HG03039 (cell line): ENCODE measurements around the gene NAGS.
"Not testable (repeated sequence)": the region's sequence is repeated elsewhere in the genome, so short reads cannot be mapped to it uniquely, and the experiment has no call there.

Experiments used
- ATAC-seq: cut with Tn5 transposase; IDR thresholded peaks from one replicate; pipeline ENCODE4 v1.9.1; 2021; ENCODE audit warnings: mild to moderate bottlenecking, moderate library complexity; ENCODE audit not compliant: unreplicated experiment

Gene NAGS

DNA sequence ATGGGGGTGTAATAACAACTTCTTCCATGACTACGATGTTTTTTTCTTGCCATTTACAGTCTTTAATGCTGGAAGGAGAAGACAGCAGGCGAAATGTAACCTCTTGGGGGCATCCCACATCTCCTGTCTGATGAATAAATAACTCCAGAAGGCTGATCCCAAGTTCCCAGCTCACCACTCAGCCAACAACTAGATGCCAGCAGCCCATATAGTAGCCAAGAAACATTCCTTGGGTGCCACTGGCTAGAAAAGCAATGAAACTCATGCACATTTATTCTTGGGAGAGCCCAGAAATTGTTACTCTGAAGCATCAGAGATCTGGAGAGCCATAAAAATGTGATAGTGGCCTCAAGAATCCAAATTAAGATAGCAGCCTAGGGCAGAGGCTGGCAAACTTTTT, 33.0 kb downstream of the NAGS start:
- no peak for ATAC-seq

DNA sequence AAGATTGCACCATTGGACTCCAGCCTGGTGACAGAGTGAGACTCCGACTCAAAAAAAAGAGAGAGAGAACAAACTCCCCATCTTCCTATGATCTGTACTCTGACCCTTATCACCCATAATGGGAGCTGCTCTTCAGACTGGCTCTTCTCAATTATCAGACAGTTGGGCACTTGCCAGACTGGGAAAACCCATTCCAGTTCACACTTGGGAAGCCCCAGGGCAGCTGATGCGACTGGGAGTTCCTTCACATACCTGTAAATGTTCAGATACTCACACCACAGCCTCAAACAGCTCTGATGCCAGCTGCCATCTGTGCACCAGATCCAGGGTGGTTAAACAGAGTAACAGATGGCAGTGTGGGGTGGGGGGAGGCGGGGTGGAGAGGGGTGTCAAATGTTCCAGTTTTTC, 34.2 kb downstream of the NAGS start:
- ATAC-seq, result no peak

DNA sequence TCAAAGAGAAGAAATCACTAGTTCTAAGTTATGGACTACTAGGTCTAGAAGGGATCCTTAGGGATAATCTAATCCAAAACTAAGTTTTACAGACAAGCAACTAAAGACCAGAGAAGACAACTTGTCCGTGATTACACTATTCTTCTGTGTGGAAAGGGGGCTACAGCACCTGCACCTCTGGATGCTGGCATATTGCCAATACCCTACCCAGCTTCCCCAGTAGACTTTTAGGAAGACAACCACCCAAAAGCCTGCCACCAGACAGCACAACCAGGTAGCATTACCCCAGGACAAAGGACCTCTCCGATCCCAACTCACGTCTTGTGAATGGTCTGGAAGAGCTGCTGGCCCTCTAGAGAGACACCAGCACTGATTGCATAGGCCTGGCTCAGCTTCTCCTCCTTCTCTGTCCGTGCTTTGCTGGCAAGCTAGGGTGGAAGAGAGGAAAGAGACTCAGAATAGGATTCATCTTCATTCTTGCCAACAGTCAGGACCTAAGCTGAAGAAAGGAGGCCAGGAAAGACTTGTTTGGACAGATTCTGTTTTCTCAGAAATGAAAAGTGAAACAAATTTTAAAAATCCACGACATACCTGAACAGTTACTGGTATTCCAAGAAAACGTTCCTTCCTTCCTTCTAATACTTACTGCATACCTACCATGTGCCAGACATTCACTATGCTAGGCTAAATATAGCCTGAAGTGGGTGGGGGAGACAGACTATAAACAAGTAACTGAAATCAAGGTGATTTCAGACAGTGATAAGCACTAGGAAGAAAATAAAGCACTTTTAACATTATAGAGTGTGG, 35.6 kb downstream of the NAGS start:
- ATAC-seq, result no peak

DNA sequence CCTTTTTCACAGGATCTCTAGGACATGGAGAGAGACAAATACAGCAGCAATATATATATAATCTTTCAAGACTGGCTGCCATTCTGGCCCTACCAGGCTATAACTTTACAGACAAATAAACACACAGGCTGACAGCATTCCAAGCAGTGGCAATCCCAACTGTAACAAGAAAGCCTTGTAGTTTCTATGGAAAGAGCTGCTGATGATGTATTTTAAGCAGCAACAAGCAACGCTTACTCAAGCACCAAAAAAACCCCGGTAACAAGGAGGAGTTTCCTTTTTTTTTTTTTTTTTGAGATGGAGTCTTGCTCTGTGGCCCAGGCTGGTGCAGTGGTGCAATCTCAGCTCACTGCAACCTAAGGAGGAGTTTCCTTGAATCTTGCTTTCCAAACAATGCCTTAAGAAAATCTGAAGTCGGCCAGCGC, 38.9 kb downstream of the NAGS start:
- no peak for ATAC-seq

DNA sequence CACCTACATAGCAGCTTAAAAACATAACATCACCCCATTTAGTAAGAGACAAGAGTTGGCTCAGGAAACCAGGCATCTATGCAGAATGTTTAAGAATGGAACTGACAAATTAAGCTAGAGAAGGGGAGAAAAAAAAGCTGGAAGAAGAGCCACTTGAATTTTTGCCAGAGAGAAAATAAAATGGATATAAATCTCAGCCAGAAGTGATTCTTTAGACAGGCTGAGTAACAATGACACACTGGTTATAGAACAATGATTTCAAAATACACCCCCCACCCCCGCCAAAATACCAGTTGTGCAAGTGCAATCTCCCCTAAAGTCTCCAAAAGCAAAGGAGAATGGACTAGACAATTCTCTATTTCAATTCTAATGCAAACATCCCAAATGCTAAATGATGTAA, 39.6 kb downstream of the NAGS start:
- ATAC-seq, result no peak

DNA sequence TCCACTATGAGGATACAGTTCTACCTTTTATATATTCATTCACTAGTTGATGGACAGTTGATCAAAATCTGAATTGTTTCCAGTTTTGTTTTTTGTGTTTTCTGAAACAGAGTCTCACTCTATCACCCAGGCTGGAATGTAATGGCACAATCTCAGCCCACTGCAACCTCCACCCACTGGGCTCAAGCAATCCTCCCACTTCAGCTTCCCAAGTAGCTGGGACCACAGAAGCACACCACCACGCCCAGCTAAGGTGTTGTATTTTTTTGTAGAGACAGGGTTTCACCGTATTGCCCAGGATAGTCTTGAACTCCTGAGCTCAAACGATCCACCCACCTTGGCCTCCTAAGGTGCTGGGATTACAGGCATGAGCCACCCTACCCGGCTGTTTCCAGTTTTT, 41.1 kb downstream of the NAGS start:
- ATAC-seq, result no peak

DNA sequence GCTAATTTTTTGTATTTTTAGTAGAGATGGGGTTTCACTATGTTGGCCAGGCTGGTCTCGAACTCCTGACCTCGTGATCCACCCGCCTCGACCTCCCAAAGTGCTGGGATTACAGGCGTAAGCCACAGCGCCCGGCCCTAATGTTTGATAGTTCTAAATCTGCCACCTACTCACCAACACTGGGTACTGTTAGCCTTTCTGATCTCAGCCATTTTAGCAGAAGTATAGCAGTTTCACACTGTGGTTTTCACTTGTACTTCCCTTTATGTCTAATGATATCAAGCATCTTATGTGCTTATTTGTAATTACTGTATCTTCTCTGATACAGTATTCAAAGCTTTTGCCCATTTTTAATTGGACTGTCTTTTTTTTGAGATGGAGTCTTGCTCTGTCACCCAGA, 42.5 kb downstream of the NAGS start:
- ATAC-seq, result not testable (repeated sequence)

DNA sequence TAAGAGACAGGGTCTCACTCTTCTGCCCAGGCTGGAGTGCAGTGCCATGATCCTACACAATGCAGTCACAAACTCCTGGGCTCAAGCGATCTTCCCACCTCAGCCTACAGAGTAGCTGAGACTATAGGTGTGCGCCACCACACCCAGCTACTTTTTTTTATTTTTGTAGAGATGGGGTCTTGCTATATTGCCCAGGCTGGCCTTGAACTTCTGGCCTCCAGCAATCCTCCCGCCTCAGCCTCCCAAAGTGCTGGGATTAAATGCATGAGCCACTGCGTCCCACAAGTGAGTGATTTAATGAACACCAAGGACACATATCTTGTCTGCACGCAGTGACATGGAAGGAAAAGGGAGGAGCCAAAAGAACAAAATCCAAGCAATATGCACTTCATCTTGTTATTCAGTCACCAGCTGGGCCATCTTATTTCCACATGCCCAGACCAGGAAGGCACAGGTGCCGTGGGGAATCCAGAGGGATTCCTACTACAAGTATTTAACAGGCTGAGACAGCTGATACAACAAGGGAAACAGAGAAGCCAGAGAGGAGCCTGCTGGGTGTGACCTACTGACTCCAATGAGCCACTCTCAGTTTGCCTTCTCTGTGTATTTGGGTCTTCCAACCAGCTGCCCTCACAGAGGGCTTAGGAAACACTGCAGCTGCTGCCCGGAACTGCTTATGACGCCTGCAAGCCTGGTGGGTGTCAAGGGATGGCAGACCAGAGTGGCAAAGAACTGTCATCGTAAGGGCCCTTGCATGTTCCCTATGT, 45.1 kb downstream of the NAGS start:
- no peak for ATAC-seq

DNA sequence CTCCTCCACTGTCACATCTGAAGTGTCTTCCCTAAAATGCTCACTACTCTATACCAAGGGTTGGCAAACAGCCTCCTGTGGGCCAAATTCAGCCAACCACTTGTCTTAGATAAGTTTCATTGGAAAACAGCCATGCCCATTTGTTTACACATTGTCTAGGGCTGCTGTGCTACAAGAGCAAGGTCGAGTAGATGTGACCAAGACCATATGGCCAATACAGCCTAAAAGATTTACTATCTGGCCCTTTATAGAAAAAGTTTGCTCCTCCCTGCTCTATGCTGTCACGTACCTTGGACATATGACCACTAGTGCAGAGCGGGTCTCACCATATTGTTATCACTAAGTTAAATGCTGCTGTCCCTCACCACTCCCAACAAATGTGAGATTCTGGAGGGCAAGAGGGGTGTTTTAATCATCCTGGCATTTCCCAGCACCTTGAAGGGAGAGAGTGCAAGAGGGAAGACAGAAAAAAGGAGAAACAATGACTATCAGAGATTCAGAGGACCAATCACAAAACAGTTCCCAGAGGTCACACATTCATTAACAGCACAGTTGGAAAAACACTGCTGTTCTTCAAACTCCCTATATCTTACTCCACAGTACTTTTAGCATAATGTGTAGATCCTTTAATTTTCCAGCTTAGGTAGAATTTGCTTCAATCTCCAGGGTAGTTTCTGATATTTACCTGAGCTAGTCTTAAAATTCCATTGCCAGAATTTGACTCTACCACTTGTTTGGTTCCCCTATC, 48.9 kb downstream of the NAGS start:
- no peak for ATAC-seq
